Stimulated activated CD8-positive, alpha-beta memory T cell treated with anti-CD3 and anti-CD28 coated beads, Interleukin-15, amount 100 ng/mL, for 24 hours (primary cell): Measurements from ENCODE around the gene UBE3A.

Source experiments
- DNase-seq: peaks from one replicate; pipeline ENCODE4 v3.0.0-alpha.2; 2020; ENCODE audit warnings: low read depth

UBE3A gene

DNA sequence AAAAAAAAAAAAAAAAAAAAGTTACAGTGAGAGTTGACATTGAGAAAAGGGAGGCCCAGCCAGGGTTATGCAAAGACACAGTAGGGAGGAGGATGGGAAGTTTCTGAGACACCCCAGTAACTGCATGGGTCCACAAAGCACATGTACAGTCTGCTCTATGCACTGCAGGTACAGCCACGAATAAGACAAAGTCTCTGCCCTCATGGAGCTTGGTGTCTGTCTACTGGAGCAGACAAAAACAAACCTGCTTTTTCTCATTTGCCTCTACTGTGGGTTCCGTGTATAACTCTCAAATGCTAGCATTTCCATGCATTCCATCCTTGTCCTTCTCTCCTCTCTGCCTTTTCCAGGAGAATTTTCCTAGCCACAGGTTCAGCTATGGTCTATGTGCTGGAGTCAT is 107.4 kb downstream of the UBE3A start:
- no peak for DNase-seq

DNA sequence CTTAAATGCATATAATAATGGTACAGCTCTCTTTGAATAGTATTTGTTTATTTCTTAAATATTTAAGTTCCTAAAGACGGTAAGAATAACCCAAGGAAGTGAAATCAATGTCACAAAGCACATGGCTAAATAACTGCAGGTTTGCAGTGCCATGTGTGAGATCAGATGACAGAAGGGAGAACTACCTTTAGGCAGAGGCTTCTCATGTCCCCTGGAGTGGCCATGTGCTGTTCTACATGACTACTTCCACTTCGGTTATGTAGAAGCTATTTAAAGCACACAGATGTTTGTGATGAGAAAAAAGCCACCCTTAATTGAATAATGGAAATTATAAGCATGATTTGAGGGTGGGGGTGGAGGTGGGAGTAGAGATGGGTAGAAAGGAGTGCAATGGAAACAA is 109.1 kb downstream of the UBE3A start:
- no peak for DNase-seq

DNA sequence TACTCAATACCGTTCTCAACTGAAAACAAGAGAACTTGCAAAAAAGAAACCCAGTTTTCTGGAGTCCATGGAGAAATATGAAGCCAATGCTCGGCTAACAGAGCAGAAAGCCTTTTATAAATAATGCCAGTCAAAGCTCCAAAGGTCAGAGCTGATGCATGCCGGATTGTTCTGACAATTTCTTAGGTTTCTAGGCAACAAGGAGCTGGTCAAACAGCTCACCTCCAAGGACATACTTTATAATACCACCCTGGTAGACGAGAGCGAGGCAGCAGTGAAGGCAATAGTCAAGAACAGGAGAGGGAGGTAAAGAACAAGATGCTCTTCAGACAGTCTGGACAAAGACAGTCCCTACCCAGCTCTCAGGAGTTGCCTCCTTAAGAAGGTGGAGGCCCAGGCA is 111.1 kb downstream of the UBE3A start:
- DNase-seq, result no peak

DNA sequence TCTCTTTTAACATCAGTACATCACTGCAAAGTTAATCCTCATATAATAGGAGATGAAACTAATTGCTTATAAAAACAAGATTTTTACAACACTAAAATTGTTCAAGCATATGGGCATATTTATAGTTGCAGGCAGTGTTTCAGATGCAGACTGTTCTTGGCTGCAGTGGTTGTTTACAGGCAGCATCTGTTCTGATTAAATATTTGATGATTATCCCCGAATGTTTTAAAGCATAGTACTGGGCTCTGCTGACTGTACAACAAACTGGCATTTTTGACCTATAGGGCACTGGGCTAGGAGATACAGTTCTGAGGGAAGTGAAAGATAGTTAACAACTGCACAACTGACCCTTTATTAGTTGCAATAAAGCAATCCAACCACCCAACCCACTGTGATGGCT is 113.6 kb downstream of the UBE3A start:
- no peak for DNase-seq

DNA sequence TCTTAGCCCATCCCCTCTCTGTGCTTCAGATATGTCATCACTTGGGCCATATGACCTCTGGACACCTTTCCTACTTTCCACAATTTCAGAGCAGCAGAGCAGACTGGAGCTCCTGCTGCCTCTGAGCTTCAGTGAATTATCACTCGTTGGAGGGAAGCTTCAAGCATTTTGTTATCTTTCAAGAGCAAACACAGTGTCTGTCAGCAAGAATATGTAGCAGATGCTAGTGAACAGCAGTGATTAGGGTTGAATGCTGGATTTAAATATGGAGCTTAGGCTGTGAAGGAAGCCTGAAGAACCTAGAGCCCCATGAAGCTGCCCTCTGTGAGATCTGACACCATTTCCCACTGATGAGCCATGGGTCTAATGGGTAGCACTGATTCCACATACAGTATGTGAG is 115.4 kb downstream of the UBE3A start:
- no peak for DNase-seq

DNA sequence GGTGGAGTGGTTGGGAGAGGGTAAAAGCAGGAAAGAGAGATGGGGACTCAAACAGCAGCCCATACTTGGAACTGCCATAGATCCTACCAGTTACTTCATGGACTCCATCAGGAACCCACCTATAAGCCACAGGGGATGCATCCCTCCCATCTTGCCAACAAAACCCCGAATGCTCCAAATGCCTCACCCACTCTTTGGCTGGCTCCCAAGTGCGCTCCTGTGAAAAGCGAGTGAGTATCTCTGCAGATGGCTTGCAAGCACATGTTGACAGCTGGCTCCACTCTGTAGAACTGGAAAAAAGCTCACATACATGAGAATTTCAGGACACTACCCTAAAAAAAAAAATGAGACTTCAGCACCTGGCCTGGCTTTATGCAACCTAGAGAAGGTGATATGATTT is 151.0 kb downstream of the UBE3A start:
- no peak for DNase-seq
